Measurements from ENCODE around the gene RUBCN.
A peak's percentile ranks its signal among the peaks of the same experiment; 100 is the strongest.

RUBCN gene

GRCh38 chr3:197736491-197737318 lies at the start of gene RUBCN:
Gene RUBCN (minus strand): TSS chr3:197736904. CDS start chr3:197736719, 185 bp downstream.
- DNase-seq, result peak; percentile 93 to 94

- DNase-seq, result no peak
These were observed 47.4 kb upstream of the RUBCN start for GRCh38 chr3:197784019-197784585.

DNA sequence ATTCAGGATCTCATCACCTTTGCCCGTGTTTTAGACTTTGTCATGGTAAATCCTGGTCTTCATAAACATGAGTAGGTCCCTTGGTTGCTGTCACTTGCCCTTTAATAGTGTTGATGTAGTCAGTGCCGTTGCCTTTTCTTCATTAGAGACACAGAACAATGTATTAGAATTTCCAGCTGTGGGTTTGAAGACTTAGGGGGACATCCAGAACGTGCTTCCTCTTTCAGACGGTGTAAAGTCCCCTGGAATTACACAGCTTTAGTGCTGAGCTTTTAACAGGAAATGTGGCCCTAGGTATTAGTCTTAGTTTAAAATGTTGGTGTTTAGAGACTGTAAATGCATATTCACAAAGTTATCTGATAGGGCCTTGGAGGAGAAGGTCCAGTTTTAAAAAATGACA lies 45.5 kb upstream of the RUBCN start:
- DNase-seq, result no peak

- no peak for DNase-seq
These were observed 38.6 kb upstream of the RUBCN start for GRCh38 chr3:197775317-197775716.

- DNase-seq, result no peak
These were observed 25.1 kb upstream of the RUBCN start for GRCh38 chr3:197761784-197762183.

DNA sequence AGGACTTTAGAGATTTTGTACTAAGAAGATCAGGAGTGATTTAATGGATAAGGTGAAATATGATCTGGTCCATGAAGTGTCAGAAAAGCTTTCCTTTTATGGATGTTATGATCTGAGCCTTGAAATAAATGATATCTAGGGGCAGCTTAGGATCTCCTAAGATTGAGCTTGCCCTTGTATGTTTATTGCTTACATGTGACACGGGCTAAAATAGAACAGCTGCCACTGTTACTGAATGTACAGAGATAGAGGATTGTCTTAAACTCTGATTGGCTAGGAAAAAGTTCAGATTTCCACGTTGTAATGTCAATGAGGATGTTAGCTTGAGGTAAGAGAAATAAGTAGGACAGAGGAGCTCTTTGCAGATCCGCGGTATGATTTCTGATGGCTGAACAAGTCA lies 21.8 kb upstream of the RUBCN start:
- DNase-seq, result no peak

DNA sequence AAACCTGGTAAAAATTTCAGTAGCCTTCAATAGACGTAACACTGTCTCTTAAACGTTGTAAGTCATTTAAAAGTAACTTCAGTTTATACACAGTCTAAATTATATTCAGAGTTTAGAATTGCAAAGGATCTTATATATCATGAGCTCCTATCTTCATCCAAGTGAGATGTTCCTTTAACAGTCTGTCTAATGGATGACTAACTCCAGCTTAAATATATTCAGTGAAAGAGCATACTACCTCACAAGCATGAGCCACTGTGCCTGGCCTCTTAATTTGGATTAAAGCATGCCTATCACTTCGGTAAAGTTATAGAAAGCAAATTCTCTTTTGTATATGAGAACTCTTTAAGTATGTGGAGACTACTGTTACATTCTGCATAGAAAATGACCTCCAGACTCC lies 20.0 kb upstream of the RUBCN start:
- no peak for DNase-seq

- DNase-seq, result no peak
These were observed 16.6 kb upstream of the RUBCN start for GRCh38 chr3:197753263-197753662.

GRCh38 chr3:197752107-197752506 lies 15.4 kb upstream of the RUBCN start:
- DNase-seq, result no peak

DNA sequence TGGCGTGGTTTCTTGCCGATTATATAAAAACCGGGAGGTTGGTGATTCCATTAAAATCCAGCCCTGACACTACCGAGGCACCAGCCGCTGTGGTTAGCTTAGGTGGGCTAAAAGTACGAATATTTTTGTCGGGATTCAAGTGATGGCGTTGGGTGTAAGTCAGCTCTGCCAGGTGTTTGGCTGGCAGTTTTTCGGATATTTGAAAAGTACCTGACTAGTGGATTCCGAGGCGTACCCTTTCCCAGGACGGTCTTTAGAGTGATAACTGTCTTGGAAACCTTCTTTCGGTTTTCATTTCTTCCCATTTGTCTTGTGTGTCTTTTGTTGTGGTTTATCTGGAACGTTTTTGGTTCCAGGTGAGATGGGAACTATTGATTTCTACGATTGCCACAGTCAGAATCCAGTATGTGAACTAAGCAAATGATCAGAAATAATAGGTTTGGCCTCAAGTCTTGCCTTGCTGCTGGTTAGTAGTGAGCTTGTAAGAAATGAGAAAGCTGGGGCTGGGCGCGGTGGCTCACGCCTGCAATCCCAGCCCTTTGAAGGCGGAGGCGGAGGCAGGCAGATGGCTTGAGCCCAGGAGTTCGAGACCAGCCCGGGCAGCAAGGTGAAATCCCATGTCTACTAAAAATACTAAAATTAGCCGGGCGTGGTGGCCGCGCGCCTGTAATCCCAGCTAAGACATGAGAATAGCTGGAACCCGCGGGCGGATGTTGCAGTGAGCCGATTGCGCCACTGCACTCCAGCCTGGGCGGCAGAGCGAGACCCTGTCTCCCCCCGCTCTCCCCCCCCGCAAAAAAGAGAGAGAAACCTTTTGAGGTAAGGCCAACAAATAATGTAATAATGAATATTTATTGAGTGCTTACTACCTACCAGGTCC lies 14.4 kb upstream of the RUBCN start:
- peak; percentile 30 to 34 for DNase-seq

GRCh38 chr3:197750396-197750831 lies 13.7 kb upstream of the RUBCN start:
- peak; percentile 65 to 68 for DNase-seq

- peak; percentile 89 to 92 for DNase-seq
These were observed 13.1 kb upstream of the RUBCN start, which contains the start of gene FYTTD1 for GRCh38 chr3:197749601-197750395. Gene FYTTD1 (plus strand): TSS chr3:197749883. CDS start chr3:197749972, 89 bp downstream.

- peak in 1 of 2 donors; percentile 75 for DNase-seq
These were observed 12.6 kb upstream of the RUBCN start for GRCh38 chr3:197749315-197749600.

GRCh38 chr3:197748597-197749314 lies 12.1 kb upstream of the RUBCN start:
- no peak for DNase-seq

- DNase-seq, result peak in 1 of 2 donors; percentile 19
These were observed 10.1 kb upstream of the RUBCN start for GRCh38 chr3:197746801-197747237.

GRCh38 chr3:197746209-197746608 lies 9.5 kb upstream of the RUBCN start:
- DNase-seq, result no peak

- DNase-seq, result no peak
These were observed 6.1 kb upstream of the RUBCN start for GRCh38 chr3:197742787-197743186.

GRCh38 chr3:197737749-197738462 lies 1.2 kb upstream of the RUBCN start:
- DNase-seq, result no peak

DNA sequence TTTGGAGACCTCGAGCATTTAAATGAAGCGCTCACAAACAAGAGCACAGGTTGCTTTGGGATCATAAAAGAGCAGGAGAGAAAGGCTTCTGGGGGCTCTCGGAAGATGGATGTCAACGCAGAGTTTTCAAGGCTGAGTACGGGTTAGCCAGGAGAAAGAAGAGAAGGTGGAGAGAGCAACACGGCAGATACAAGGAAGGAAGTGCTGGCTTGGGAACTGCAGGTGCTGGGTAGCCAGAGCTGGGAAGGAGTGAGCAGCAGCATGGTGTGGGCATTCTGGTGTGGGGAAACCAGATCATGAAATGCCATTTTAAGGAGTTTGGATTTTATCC lies 580 bp upstream of the RUBCN start:
- no peak for DNase-seq

DNA sequence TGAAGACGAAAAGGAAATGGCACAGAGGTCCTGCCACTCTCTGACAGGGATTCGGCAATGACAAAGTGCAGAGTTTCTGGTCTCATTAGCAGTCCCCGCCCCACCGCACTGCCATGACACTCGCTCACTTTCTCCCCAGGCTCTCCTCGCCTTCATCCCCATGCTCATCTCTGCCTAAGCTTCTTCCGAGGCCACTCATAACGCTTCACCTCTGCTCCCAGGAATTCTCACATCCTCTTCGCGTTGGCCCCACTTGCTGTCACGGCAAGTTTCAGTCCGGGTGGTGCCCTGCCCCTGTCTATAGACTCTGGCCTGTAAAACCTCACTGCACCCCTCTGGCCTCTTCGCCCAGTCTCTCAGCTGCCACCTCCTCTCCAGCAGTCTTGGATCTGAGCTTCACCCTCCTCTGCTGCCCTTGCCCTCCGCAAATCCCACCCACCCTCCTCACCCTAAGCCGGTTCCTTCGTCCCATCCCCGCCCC lies 654 bp downstream of the RUBCN start:
- DNase-seq, result peak; percentile 32 to 39

GRCh38 chr3:197734667-197735318 lies 1.9 kb downstream of the RUBCN start:
- DNase-seq, result peak in 1 of 2 donors; percentile 23
